Naive thymus-derived CD4-positive, alpha-beta T cell (primary cell): ENCODE data around the gene SRSF9. TPM values are rescaled to one million over a fixed set of nuclear protein-coding genes. Genes with fewer than 3 reads are reported as not detected.

Experiments
- ATAC-seq: fragments of 150-1000 bp; cut with Tn5 transposase; 2 replicates; pipeline ENCODE4 v1.10.0; 2021; ENCODE audit warnings: mild to moderate bottlenecking, moderate library complexity
- CTCF ChIA-PET: fragments of 350-600 bp; sonication (Branson Sonifier 250); formaldehyde crosslinking; loops from one replicate; lab custom pipeline; 2021; ENCODE audit warnings: antibody characterized with exemption; lab: Charles Lee
- POLR2A ChIA-PET: fragments of 350-600 bp; sonication (Branson Sonifier 250); formaldehyde crosslinking; loops from one replicate; lab custom pipeline; 2021; ENCODE audit warnings: antibody characterized with exemption, inconsistent platforms; lab: Charles Lee
- DNase-seq, 9 donors: peaks; one replicate each; pipeline versions ENCODE4 v3.0.0 to v3.0.0-alpha.2; 2020 to 2022; ENCODE audit warnings: mixed read lengths in 1 of 9
- H3K27ac ChIP-seq: one replicate; pipeline ENCODE4 v1.7.0; 2013; ENCODE audit warnings: mild to moderate bottlenecking, low read depth, low read length, moderate library complexity
- H3K27me3 ChIP-seq, 2 donors: one replicate each; pipeline ENCODE4 v1.7.0; 2013; ENCODE audit warnings: low read length in 2 of 2, mild to moderate bottlenecking in 2 of 2, moderate library complexity in 2 of 2; ENCODE audit not compliant: control insufficient read depth in 2 of 2, insufficient read depth in 2 of 2
- H3K36me3 ChIP-seq, 3 experiments: 1 replicate in 2 of 3; 2 replicates in 1 of 3; pipeline ENCODE4 v1.7.0; 2013; ENCODE audit warnings: low read length in 3 of 3, mild to moderate bottlenecking in 3 of 3, moderate library complexity in 1 of 3; ENCODE audit not compliant: insufficient read depth in 3 of 3, control insufficient read depth in 2 of 3
- H3K4me1 ChIP-seq, 2 donors: one replicate each; pipeline ENCODE4 v1.7.0; 2013; ENCODE audit warnings: low read length in 2 of 2, mild to moderate bottlenecking in 2 of 2, moderate library complexity in 1 of 2; ENCODE audit not compliant: control insufficient read depth in 2 of 2, insufficient read depth in 2 of 2
- H3K4me3 ChIP-seq: 2 replicates; pipeline ENCODE4 v1.7.0; 2013; ENCODE audit warnings: mild to moderate bottlenecking, low read length
- H3K9me3 ChIP-seq, 3 experiments: 1 replicate in 2 of 3; 2 replicates in 1 of 3; pipeline ENCODE4 v1.7.0; 2013; ENCODE audit warnings: low read length in 3 of 3; ENCODE audit not compliant: control insufficient read depth in 2 of 3
- H3K27ac Mint-ChIP-seq, 9 donors: one replicate each; pipeline ENCODE4 v1.8.0; 2020 to 2022; ENCODE audit warnings: mixed read lengths in 9 of 9, mild to moderate bottlenecking in 8 of 9, moderate library complexity in 5 of 9, inconsistent platforms in 2 of 9
- H3K27me3 Mint-ChIP-seq, 5 donors: one replicate each; pipeline ENCODE4 v1.8.0; 2021 to 2022; ENCODE audit warnings: mixed read lengths in 5 of 5, mild to moderate bottlenecking in 1 of 5
- H3K36me3 Mint-ChIP-seq, 5 donors: one replicate each; pipeline ENCODE4 v1.8.0; 2020 to 2022; ENCODE audit warnings: mixed read lengths in 5 of 5, mild to moderate bottlenecking in 3 of 5, inconsistent platforms in 1 of 5
- H3K4me1 Mint-ChIP-seq, 7 donors: one replicate each; pipeline ENCODE4 v1.8.0; 2020 to 2022; ENCODE audit warnings: mixed read lengths in 7 of 7, mild to moderate bottlenecking in 3 of 7, inconsistent platforms in 1 of 7
- H3K4me3 Mint-ChIP-seq, 10 donors: one replicate each; pipeline ENCODE4 v1.8.0; 2020 to 2022; ENCODE audit warnings: mild to moderate bottlenecking in 10 of 10, mixed read lengths in 10 of 10, moderate library complexity in 6 of 10, inconsistent platforms in 2 of 10
- H3K9me3 Mint-ChIP-seq, 11 donors: one replicate each; pipeline ENCODE4 v1.8.0; 2020 to 2022; ENCODE audit warnings: mixed read lengths in 11 of 11, mild to moderate bottlenecking in 4 of 11, inconsistent platforms in 1 of 11, moderate library complexity in 1 of 11
- intact Hi-C, 2 donors: fragments of 100-400 bp; cut with micrococcal nuclease; formaldehyde crosslinking; loops; one replicate each; pipeline ENCODE4 v1.15.1; 2023
- polyA plus RNA-seq, 2 donors: library from polyadenylated mRNA; unstranded; fragments of 300-500 nt; fragmentation: Illumina TruSeq; gene quantifications; one replicate each; pipeline ENCODE4 v1.2.3, GENCODE V29; 2021
- total RNA-seq, 6 experiments: library from RNA in 5 of 6; stranded (reverse) in 5 of 6; gene quantifications; 1 replicate in 5 of 6; 2 replicates in 1 of 6; pipeline ENCODE4 v1.2.3 and lab custom pipeline; 2021 to 2026

SRSF9 gene
- total and polyA plus RNA-seq, 7 experiments from 2014 or later: 136 to 191 (median 148) TPM

DNA sequence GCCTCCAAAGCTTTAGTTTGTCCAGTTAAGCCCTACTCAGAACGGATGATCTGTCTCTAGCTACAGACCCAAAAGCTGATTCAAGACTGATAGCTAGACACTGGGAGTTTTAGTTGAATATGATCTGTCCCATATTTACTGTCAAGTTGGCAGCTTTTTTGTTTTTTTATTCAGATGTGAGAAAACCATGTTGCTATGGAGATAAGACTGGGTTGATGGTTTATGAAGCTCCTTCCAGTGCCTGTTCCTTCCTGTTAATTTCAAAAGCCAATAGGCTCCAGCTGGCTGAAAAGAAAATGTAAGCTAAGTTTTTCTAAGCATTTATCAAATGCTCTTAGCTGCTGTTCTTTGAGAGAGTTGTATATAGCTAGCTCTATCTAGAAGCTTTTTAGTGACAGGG lies 31.0 kb upstream of the SRSF9 start:
- H3K27ac ChIP-seq: no peak overlapping the region
- intact Hi-C loops: no loop called here
- Mint-ChIP-seq H3K4me1 (peaks cover 13 to 40% (median 27%) of the 10 kb centered on the region in 7 donors), H3K27me3 (no peaks in the 10 kb centered on the region), H3K4me3 (peak overlapping the region in 1 of 10 donors; percentile 27), H3K27ac (peak overlapping the region in 7 of 9 donors; percentile 4 to 80 (median 39)), H3K36me3 (peaks cover 0 to 30% (median 11%) of the 10 kb centered on the region in 5 donors), H3K9me3 (peaks cover 0 to 4% (median 0%) of the 10 kb centered on the region in 11 donors)
- no peak overlapping the region for H3K4me3 ChIP-seq
- peaks cover 4% of the 10 kb centered on the region in 2 donors for H3K4me1 ChIP-seq
- H3K27me3 ChIP-seq: no peaks in the 10 kb centered on the region
- peaks cover 0 to 43% (median 5%) of the 10 kb centered on the region in 3 experiments for H3K36me3 ChIP-seq
- ChIA-PET CTCF (interaction anchor here (1.6 kb wide), 1 partner anchor 31 kb away, joined by 5 read pairs; the partner anchor contains the start of gene SRSF9), POLR2A (no interaction called here)
- no peak for ATAC-seq
- no peaks in the 10 kb centered on the region for H3K9me3 ChIP-seq
- peak in 1 of 9 donors; percentile 13 for DNase-seq

DNA sequence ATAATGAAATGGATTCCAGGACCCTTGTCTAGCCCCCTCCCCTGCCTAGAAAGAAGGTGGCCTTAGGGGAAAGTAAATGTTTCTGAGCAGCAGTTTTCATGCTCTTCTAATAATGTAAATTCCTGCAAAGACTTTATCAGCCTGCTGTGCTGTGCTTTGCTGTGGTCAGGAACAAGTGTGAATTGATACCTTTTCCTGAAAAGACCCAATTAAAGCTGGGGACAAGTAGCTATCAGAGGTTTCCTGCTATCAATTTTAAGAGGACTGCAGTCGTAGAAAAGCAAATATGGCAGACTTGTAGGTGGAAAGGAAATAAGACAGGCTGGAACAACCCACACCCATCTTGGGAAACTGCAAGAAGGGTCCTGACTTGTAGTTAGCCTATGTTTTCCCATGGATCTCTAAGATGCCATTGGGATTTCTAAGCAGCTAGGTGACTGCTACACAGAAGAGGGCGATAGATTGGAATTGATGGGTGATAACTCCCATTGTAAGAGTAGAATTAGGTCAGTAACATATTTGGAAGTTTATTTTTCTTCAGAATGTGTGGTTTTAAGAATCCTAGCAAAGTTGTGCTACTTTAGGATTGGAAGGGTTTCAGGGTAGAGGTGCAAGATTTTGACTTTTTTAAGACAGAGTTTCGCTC lies 29.4 kb upstream of the SRSF9 start:
- H3K9me3 ChIP-seq: no peaks in the 10 kb centered on the region
- Mint-ChIP-seq H3K27ac (peak overlapping the region in 5 of 9 donors; percentile 39 to 93 (median 63)), H3K9me3 (peaks cover 0 to 4% (median 0%) of the 10 kb centered on the region in 11 donors), H3K4me3 (no peak overlapping the region), H3K36me3 (peaks cover 0 to 29% (median 11%) of the 10 kb centered on the region in 5 donors), H3K27me3 (no peaks in the 10 kb centered on the region), H3K4me1 (peaks cover 13 to 48% (median 33%) of the 10 kb centered on the region in 7 donors)
- DNase-seq (no peak), ATAC-seq (no peak)
- intact Hi-C loops: no loop called here
- ChIA-PET CTCF (interaction anchor here (0.8 kb wide), 1 partner anchor 30 kb away, joined by 4 read pairs; the partner anchor contains the start of gene COQ5), POLR2A (interaction anchor here (1.2 to 2.2 kb wide), 2 partner anchors 34 to 36 kb away, joined by 4 to 8 read pairs; a partner anchor contains a TSS)
- no peak overlapping the region for H3K27ac ChIP-seq
- H3K27me3 ChIP-seq: no peaks in the 10 kb centered on the region
- H3K36me3 ChIP-seq: peaks cover 0 to 35% (median 5%) of the 10 kb centered on the region in 3 experiments
- H3K4me3 ChIP-seq: no peak overlapping the region
- peaks cover 9% of the 10 kb centered on the region in 2 donors for H3K4me1 ChIP-seq

DNA sequence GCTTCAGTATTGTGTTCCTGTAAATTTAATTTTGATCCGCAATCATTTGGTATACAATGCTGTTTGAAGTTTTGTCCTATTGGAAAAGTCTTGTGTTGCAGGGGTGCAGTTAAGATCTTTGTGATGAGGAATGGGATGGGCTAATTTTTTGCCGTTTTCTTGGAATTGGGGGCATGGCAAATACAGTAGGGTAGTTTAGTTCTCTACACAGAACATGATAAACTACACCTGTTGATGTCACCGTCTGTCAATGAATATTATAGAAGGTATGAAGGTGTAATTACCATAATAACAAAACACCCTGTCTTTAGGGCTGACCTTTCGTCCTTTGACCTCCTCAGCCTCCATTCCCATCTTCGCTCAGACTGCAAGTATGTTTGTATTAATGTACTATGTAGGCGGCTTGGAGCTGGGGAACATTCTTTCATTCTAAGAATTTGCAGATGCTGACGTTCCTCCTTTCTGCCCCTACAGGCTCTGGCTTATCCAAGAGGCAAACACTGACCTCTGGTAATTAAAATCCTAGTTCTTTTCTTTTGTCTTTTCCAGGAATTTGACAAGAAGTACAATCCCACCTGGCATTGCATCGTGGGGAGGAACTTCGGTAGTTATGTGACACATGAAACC lies 28.1 kb upstream of the SRSF9 start:
- Mint-ChIP-seq H3K27ac (peak overlapping the region; percentile 58 to 94 (median 88)), H3K9me3 (peaks cover 0 to 4% (median 0%) of the 10 kb centered on the region in 11 donors), H3K4me3 (peak overlapping the region; percentile 83 to 98 (median 94)), H3K36me3 (peaks cover 0 to 21% (median 4%) of the 10 kb centered on the region in 5 donors), H3K27me3 (no peaks in the 10 kb centered on the region), H3K4me1 (peaks cover 13 to 48% (median 33%) of the 10 kb centered on the region in 7 donors)
- Histone ChIP-seq H3K27me3 (no peaks in the 10 kb centered on the region), H3K4me1 (peaks cover 9% of the 10 kb centered on the region in 2 donors), H3K4me3 (no peak overlapping the region), H3K9me3 (no peaks in the 10 kb centered on the region), H3K27ac (peak overlapping the region; percentile 84), H3K36me3 (peaks cover 0 to 22% (median 0%) of the 10 kb centered on the region in 3 experiments)
- CTCF ChIA-PET: interaction anchor here (0.6 to 1.6 kb wide), 5 partner anchors 25 to 141 kb away, joined by 3 to 5 read pairs (median 3); partner anchors contain the start of gene SRSF9
- intact Hi-C loops: loop anchor here (2.0 kb wide), 2 partner anchors 51 to 181 kb away; partner anchors contain the start of genes GATC (in 2 of the 2) and TRIAP1 (in 2 of the 2)
- ATAC-seq (no peak), DNase-seq (no peak)
- POLR2A ChIA-PET: interaction anchor here (1.2 to 3.2 kb wide), 7 partner anchors 14 to 205 kb away, joined by 3 to 14 read pairs (median 6); partner anchors contain the start of genes COQ5, COX6A1 and RNU4-2

DNA sequence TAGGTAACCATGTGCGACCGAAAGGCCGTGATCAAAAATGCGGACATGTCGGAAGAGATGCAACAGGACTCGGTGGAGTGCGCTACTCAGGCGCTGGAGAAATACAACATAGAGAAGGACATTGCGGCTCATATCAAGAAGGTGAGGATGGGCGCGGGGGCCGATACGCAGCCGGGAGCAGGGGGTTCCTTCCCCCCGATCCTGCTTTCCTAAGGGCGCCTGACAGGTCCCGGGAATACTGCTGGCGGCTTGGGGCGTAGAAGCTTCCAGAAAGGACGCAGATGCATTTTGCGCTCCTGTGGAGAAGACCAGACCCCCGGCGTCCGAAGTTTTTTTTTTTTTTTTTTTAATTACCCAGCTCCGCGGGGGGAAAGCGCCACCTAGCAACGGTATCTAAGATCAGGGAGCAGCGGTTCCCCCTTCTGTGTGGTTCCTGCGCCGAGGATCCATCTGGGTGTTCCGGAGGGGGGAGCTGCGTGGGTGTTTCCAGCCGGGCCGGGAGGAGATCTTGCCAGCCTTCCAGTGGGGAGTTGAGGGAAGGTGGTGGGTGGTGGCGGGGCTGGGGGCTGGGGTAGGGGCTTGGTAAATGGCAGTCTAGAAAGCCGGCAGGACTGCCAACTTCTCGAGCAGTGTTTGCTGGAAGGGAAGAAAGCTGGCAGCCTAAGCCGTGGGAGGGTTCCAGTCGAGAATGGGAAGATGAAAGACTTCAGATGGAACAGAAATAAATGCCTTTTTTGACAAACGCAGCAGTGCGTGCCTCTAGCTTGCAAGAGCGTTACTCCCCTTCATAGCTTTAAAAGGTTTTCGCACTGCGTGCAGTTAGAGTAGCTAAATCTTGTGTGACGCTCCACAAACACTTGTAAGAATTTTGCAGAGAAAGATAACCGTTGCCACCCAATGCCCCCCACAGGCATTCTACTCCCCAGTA lies 27.1 kb upstream of the SRSF9 start:
- ATAC-seq (peak; percentile 29), DNase-seq (peak in 8 of 9 donors; percentile 16 to 56 (median 35))
- Histone ChIP-seq H3K9me3 (no peaks in the 10 kb centered on the region), H3K27ac (peak overlapping the region; percentile 84), H3K4me3 (peak overlapping the region; percentile 82), H3K36me3 (peaks cover 0 to 20% (median 0%) of the 10 kb centered on the region in 3 experiments), H3K27me3 (no peaks in the 10 kb centered on the region), H3K4me1 (peaks cover 9% of the 10 kb centered on the region in 2 donors)
- Mint-ChIP-seq H3K36me3 (peaks cover 0 to 20% (median 4%) of the 10 kb centered on the region in 5 donors), H3K4me3 (peak overlapping the region; percentile 83 to 98 (median 94)), H3K27ac (peak overlapping the region; percentile 58 to 94 (median 88)), H3K27me3 (no peaks in the 10 kb centered on the region), H3K9me3 (peaks cover 0 to 4% (median 0%) of the 10 kb centered on the region in 11 donors), H3K4me1 (peaks cover 13 to 48% (median 33%) of the 10 kb centered on the region in 7 donors)
- POLR2A ChIA-PET: interaction anchor here (0.6 to 3.7 kb wide), 20 partner anchors 11 to 1216 kb away, joined by 3 to 34 read pairs (median 5); partner anchors contain the start of genes COQ5, COX6A1, POP5 and RNU4-2
- intact Hi-C loops: loop anchor here (1.0 to 2.0 kb wide), 11 partner anchors 27 to 190 kb away; partner anchors contain the start of genes COQ5 (in 2 of the 2), GATC (in 2 of the 2), TRIAP1 (in 2 of the 2) and COX6A1 (in 1 of the 2)
- CTCF ChIA-PET: interaction anchor here (0.6 to 1.6 kb wide), 6 partner anchors 9 to 140 kb away, joined by 3 to 5 read pairs (median 3); partner anchors contain the start of gene SRSF9

DNA sequence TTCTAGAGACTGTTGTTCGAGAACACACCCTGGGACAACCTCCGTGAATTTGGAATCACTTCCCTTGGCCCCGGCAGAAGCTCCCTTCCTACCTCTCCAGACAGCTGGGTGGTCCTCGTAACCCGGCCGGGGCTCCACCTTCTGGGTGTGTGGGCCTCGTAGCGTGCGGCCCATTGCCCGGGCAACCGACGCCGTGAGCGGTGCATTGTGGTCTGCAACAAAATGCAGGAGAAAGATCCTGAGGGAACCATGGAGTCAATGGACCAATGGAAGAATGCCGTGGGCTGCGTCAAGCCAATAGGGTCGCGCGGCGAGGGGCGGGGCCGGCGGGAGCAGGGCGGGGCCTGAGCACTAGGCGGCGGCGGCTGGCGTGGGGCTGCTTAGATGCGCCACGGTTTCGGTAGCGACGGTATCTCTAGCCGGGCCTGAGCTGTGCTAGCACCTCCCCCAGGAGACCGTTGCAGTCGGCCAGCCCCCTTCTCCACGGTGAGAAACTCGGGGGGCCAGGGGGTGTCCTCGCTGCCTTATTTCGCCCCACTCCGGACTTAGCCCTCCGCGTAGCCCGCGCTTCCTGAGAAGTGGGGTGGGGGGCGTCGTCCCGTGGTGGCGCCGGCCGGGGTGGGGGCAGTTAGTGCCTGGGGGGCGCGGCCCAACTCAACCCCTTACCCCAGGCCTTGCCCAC lies 26.3 kb upstream of the SRSF9 start, which contains the start of gene DYNLL1:
TSS of gene DYNLL1 (plus strand) at position 383 of the 682 bp plus-strand sequence. CDS start 309 bp downstream, outside the sequence.
- DNase-seq (peak; percentile 95 to 99 (median 97)), ATAC-seq (peak; percentile 99)
- peak within 1 kb of the TSS; percentile 58 to 94 (median 90) for H3K27ac Mint-ChIP-seq
- H3K36me3 Mint-ChIP-seq: peaks cover 0 to 20% (median 4%) of the 10 kb centered on the region in 5 donors
- H3K4me1 ChIP-seq: peaks cover 9% of the 10 kb centered on the region in 2 donors
- H3K9me3 Mint-ChIP-seq: peaks cover 0 to 4% (median 0%) of the 10 kb centered on the region in 11 donors
- H3K36me3 ChIP-seq: peaks cover 0 to 15% (median 0%) of the 10 kb centered on the region in 3 experiments
- no peaks in the 10 kb centered on the region for H3K27me3 Mint-ChIP-seq
- H3K27ac ChIP-seq: peak within 1 kb of the TSS; percentile 84
- H3K9me3 ChIP-seq: no peaks in the 10 kb centered on the region
- intact Hi-C loops: loop anchor here (1.0 to 2.0 kb wide), 11 partner anchors 27 to 190 kb away; partner anchors contain the start of genes COQ5 (in 2 of the 2), GATC (in 2 of the 2), SRSF9 (in 2 of the 2) and TRIAP1 (in 2 of the 2)
- ChIA-PET POLR2A (interaction anchor here (0.6 to 3.7 kb wide), 14 partner anchors 13 to 408 kb away, joined by 3 to 34 read pairs (median 5); partner anchors contain the start of genes COQ5, COX6A1, POP5 and RNU4-2), CTCF (interaction anchor here (1.6 kb wide), 1 partner anchor 23 kb away, joined by 5 read pairs; no protein-coding TSS in a partner anchor)
- peak within 1 kb of the TSS; percentile 82 for H3K4me3 ChIP-seq
- peaks cover 13 to 48% (median 33%) of the 10 kb centered on the region in 7 donors for H3K4me1 Mint-ChIP-seq
- H3K4me3 Mint-ChIP-seq: peak within 1 kb of the TSS; percentile 83 to 98 (median 94)
- no peaks in the 10 kb centered on the region for H3K27me3 ChIP-seq
